Urothelium cell line (cell line): ENCODE data around the gene POLN.

ENCODE experiments used
- DNase-seq: peaks from one replicate; pipeline ENCODE4 v3.0.0; 2011; ENCODE audit warnings: low spot score, mixed read lengths
- FAIRE-seq: peaks from 2 replicates; lab custom pipeline; 2011; peaks lifted over from hg19 to GRCh38; lab: Jason Lieb, UNC

POLN gene

DNA sequence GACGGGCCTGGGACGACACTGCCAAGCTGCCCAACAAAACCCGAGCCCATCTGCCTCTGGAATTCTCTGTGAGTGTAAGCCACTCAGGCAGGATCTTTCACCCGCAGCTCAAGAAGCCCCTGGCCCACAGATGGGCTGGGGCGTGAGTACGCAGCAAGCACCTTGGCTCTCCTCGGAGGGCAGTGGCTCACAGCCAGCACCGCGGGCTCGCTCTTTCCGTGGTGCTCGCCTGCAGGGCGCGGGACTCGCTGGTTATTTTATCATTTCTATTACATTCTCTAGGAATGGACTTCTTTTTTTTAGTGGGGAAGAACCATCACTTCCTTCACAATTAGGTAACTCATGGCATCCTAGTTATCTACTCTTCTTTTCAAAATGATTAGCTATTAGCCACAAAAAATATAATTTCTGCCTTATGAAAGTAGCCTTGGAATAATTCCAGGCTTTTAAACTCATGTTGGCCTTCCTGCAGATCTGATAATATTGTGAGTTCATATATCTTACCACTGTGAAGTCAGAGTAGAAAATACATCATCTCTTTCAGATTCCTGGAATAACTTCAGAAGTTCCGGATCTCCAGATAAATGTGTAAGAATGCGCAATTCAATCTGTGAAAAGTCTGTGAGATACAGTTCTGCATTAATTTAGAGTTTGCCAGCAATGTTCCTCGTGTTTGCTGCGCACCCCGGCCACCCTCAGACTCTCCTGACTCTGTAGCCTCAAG, 114.2 kb downstream of the POLN start:
- FAIRE-seq, result no peak
- no peak for DNase-seq

DNA sequence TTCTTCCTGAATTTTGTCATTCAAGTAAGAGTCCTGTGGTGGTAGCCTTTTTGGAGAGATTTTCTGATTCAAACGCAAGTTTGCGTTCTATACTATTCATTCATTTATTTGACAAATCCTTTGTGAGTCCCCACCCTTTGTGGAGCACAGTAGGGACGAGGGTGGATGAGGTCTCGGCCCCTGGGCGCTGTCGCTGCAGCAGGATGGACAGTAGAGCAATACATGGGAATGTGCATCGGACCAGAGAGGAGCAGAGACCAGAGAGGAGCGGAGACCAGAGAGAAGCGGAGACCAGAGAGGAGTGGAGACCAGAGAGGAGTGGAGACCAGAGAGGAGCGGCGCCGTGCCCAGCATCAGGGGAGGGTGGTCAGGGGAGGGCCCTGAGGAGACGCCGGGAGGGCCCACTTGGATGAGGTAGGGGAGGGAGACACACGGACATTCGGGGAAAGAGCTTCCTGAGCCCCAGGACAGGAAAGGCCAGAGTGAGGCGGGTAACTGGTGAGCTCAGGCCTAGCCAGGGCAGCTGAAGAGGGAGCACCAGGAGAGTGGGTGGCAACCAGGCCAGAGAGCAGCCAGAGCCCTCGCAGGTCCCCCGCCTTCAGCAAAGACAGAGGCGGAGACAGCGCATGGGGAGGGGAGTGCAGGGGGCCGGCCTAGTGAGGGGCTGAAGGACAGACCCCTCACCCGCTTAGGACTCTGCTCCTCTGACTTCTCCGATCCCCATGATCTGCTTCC, 115.4 kb downstream of the POLN start:
- DNase-seq (no peak), FAIRE-seq (no peak)

DNA sequence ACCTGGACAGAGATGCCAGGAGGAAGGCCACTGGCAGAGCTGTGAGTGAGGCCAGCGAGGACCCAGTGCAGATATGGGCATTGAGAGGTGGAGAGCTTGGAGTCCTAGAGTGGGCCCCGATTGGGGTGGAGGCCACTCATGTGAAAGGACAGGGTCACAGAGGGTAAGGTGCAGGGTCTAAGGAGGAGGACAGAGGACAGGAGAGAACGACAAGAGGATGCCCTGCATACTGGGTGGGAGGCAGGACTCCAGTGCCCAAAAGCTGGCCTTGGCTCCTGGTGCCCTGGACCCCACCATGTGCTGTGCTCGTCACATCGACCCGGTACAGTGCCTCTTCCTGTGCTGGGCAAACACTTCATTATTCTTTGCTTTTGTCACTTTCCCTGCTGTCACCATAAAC, 116.1 kb downstream of the POLN start:
- DNase-seq (no peak), FAIRE-seq (no peak)

DNA sequence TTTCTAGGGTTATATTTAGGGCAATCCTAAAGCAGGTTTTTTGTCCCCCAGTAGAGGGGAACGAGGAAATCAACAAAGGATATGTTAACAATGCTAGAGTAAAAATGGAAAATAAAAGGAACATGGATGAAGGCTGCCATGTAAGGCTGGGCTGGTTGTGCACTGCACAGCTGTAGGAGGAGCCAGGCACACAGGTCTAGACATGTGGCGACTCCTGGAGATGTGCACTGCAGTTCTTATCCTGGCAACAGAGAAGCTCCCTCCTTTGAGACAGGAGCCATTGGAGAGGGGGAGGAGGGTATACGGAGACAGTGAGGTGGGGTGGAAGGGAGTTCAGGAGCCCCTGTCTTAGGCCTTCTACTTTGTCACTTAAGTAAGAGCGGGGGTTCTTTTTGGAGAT, 116.9 kb downstream of the POLN start:
- no peak for FAIRE-seq
- no peak for DNase-seq

DNA sequence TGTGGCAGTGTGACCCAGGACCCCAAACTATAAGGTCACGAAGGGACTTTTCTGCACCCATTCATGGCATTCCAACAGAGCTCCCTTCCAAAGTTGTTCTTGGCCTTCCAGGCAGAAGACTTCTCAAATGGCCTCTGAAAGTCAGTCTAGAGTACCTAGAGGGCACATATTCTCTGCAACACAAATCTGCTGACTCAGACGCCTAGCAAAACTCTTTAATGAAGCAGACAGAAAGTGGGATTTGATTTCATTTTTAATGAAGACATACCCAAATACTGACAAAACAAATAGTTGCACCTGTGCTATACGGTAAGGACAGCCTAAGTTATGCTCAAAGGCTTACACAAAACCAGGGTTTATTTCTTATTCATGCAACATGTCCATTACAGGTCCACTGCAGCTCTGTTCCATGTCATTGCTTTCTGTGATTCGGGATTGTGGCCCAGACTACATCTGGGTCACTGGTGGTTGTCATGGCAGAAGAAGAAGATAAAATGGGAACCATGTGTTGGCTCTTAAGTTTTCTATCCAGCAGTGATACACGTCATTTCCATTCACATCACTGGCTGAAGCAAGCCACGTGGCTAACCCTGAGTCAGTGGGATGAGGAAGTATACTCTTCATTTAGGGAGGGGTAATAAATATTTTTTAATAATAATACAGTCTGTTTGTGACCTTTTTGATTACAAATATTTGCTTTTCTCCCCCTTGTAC, 125.1 kb downstream of the POLN start:
- FAIRE-seq, result no peak
- no peak for DNase-seq

DNA sequence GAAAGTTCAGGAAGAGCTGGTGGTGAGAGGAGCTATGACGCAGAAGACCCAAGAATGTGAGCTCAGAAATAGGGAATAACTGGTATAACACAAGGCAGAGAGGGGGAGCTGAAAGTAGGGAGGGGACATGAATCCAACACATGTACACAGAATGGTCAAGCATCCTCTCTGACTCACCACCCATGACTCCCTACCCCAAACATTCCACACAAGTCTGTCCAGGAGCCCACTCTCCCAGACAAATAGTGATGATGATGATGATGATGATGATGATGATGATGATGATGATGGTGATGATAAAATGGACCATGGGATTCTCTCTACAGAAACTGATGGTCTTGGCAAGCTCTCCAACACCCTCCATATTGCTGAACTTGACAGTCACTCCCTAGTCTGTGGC, 136.4 kb downstream of the POLN start:
- peak; percentile 16 for DNase-seq
- no peak for FAIRE-seq

DNA sequence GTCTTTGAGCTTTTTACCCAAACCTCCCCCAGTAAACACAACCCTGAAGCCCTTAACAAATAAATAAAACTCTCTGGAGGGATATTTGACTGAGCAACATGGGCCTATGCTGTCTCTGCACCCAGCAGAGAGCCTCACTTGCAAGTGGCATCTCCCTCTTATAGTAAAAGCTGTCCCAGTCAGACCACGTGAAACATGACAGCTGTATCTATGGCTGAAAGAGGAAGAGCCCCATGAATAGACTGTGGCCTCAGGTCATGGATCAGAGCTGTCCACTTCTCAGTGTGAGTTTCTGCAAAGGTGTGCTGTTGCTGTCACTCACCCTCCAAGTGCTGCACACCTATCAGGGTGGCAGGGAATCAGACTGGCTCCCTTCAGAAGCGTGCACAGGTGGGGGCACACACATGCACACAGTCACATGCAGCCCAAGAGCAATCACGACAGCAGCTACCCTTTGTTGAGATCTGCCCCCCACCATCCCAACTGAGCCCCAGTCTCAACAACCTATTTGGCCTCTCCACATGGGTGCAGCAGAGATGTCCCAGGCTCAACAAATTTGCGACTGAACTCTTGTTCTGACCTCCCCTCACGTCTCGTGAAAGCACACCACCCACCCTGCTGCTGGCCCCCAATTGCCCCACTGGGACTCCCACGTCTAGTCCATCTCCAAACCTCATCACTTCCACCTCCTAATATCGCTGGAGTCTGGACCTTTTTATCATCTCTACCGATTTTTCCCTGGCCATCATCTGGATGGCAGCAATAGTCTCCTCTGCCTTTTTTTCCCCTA, 137.2 kb downstream of the POLN start:
- no peak for DNase-seq
- no peak for FAIRE-seq

DNA sequence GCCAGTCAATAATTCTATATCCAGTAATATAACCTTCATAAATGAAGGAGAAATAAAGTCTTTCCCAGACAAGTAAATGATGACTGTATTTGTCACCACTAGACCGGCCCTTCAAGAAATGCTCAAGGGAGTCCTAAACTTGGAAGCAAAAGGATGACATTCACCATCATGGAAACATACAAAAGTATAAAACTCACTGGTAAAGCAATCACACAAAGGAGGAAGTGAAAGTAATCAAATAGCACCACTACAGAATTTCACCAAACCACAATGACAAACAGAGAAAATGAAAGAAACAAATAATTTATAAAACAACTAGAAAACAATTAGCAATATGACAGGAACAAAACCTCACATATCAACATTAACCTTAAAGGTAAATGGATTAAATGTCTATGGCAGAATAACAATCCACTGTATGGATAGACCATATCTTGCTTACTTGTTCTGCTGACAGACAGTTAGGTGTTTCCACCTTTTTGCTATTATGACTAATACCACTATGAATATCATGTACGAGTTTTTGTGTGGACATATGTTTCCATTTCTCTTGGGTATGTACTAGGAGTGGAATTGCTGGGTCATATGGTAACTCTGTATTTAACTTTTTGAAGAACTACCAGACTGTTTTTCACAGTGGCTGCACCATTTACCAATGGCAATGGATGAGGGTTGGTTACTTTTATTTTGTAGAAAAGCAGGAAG, 137.9 kb downstream of the POLN start:
- DNase-seq, result no peak
- FAIRE-seq, result no peak

DNA sequence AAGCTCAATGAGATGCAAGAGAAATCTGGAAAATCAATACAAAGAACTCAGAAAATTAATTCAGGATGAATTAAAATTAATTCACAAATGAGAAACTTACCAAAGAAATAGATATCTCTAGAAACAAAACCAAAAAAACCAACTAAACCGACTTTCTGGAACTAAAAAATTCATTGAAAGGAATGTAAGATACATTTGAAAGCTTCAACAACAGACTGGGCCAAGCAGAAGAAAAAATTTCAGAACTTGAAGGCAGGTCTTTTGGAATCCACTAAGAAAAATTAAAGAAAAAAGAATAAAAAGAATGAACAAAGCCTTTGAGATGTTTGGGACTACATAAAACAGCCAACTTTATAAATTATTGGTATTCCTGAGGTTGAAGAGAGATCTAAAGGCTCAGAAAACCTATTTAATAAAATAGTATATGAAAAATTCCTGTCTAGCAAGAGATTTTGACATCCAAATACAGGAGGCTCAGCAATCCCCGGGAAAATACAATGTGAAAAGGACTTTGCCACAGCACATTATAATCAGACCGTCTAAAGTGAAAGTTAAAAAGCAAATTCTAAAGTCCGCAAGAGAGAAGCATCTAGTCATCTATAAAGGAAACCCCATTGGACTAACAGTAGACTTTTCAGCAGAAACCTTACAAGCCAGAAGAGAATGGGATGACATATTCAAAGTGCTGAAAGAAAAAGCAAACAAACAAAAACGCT, 138.6 kb downstream of the POLN start:
- DNase-seq (no peak), FAIRE-seq (no peak)

DNA sequence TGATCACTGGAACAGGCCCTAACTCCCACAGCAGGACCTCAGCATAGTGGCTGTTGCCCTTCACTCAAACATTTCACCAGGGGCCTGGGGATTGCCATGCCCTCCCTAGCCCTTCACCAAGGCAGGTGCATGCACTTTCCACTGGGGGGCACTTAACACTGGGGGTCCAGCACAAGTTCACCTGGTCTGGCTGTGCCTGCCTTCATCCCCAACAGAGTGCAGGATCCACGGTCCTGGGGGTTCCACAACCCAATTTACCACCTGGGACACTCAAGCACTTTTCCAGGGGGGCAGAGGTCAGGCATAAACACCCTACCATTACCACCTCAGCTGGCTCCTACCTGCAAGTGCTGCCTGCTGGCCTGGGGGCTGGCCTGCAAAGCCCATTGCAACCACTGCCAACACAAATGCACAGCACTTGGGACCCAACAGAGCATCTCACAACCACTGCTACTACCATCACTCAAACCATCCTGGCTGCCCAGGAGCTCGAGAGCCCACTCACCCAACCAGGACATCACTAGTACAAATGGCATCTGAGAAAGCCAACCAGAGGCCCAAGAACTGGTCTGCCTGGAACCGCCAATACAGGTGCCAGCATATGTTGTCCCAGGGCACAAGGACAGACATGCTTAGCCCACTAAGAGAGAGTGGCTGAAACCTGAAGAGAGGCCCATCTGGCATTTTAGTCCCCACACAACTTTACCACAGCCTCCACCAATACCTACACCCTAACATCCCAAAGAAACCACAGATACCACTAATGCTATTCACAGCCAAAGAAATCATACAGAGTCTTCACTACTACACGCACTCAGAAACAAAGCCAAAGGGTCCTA, 139.7 kb downstream of the POLN start:
- DNase-seq (no peak), FAIRE-seq (no peak)

DNA sequence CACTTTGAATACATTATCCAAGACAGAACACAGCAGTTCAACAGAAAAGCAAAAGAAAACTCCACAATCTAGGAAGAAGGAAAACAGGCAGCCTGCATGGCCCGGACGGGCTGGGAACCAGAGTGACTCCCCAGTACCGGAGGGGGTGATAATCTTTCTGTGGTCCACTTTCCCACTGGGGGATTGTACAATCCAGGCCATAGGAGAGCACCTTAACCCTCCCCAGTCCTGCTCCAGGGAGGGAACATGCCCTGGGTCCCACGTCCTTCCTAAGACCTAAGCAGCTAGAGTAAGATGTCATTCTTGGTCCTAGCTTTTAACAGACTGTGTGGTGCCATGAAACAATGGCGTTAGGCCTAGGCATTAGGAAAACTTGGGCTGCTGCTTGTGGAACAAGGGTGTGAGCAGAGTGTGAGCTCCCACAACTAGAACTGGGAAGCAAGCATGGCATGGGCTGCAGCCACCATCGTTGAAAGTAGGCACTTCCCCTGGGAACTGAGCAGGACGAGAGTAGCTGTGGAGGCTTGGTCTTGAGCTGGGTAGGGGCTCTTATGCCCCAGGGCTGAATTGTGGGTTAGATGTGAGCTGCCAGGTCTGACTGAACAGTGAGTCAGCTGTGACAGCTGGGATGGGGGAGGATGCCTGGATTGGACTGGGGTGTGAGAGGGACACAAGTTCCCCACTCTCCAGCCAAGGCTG, 140.4 kb downstream of the POLN start:
- DNase-seq (no peak), FAIRE-seq (no peak)

DNA sequence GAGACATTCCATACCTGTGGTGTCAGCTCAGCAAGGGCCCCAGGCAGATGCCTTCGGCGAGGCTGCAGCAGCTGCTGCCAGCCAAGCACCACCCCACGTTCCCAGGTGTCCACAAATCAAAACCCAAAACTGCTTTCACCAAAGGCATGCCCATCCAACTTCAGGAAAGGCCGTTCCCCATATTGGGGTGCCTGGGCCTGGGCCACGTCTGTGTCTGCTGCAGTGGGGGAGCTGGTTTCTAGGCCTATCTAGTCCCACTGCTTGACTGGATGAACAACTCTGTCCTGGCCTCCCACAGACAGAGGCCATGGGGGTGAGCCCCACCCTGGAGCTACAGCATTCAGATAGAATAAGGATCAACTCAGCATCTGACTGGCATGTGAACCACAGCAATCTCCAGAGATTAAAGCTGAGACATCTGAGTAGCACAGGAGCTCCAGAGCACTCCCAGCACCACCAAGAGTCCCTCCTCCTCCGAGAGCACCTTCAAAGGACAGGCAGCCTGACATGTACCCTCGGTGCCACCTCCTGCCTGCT, 145.8 kb downstream of the POLN start:
- peak; percentile 17 for DNase-seq
- no peak for FAIRE-seq

DNA sequence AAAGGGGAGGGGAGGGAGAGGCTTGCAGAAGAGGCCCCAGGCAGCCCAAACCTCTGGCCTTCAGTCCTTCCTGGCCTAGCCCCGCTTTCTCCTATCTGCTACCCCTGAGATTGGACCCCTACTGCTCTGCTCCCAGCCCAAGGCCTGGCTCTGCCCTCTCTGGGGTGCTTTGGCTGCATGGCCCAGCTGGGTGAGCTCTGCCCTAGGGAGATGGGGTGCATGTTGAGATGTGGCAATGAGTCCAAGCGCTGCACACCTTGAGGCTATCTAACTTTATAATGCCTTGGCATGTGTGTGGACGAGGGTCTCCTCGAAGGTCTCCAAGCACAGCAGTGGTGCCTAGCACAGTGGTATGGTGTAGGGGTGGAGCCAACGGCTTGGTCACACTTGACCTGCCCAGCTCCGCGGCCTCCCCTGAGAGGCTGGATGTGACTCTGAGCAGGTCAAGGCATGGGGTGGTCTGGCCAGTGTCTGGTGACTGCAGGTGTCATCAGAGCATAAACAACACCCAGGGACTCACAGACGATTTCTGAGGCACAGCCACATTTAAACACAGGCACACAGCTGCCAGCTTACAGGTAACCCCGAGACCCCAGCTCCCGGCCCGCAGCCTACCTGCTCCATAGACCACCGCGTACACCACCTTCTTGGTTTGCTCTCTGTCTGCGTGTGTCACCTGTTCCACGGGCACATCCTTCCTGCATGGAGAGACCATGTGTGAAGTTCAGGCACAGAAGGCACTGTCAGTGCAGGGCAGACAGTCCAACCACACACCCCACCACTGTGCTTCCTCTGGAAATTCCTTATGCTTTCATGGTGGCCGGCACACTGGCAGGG, 146.5 kb downstream of the POLN start:
- DNase-seq (peak; percentile 70), FAIRE-seq (peak; percentile 50)

DNA sequence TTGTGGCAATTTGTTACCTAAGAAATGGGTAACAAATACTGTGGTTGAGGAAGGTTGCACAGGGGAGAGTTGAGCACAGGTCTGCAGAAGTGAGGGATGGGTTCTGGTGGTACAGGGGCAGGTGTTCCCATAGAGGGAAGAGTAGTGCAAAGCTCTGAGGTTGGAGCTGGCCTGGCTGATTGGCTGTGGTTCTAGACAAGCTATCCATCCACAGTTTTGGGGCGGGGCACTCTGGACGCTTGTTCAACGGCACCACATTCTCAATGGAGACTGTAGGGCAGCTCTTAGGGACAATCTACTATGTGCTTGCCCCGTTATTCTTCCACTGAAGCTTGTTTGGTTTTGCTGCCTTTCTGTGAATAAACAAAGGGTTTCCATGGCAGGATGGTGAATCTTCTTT, 147.4 kb downstream of the POLN start:
- no peak for FAIRE-seq
- no peak for DNase-seq

DNA sequence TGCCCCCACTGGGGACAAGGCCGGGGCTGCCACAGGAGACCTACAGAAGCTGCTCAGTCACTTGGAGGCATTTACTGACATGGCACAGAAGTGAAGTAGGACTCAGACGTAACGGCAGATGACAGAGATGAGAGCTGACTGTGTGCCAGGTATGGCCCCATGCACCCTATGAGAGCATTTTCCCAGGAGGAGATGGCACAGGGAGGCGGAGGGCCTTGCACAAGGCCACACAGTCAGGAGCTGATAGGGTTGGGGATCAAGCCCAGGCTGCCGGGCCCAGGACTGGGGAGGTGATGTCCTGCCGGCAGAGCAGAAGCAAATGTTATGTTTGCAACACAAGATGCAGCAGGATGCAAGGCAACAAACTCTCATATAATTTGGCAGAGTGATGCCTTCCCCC, 148.7 kb downstream of the POLN start:
- no peak for FAIRE-seq
- DNase-seq, result no peak

DNA sequence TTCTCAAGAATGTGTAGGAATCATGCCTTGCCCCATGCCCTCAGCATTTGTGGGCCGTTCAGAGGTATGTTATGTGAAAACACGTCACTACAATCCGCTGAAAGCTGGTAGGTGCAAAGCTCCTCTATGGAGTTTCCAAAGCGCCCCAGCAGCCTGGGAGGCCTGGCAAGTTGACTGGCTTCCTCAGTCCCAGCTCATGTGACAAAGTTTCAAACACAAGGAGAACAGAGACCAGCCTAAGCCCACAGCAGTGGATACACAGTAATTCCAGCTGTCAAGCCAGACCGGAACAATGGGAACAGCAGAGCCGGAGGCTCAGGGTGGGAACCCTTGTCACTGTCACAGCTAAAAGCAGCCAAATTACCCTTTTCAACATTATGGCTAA, 149.3 kb downstream of the POLN start:
- no peak for FAIRE-seq
- DNase-seq, result no peak

DNA sequence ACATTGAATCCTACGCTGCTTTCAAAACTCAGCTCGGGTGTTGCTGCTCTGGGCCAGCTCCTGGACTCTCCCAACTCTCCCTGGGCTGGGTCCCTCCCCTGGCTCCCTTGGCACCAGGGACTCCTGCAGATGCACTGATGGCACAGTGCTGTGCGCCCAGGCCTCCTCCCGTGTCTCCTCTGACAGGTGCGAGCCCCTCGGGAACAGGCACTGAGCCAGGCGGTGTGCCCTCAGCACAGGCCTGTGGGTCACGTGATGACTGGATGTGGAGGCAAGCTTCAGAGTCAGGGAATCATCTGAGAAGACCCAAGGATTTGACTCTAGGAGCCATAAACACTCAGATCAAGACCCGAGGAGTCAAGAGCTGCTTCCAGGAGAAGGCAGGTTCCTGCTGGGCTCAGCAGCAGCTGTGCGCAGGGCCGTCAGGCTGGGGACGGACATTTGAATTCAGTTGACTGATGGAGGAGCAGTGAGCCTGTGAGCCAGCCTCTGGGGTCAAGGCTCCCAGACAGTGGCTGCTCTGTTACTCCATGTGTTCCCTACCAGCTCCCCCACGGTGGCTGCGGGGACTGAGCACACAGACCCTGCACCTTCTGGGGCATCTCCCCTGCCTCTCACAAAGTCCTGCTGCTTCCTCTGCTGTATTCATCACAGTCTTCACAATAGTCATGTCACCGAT, 149.8 kb downstream of the POLN start:
- DNase-seq, result no peak
- no peak for FAIRE-seq
